ENCODE data around the gene MAL. TPM values are rescaled to one million over a fixed set of nuclear protein-coding genes. Genes with fewer than 3 reads are reported as not detected.

Gene MAL
- total RNA-seq, 1 donor from 2014 or later: not detected

GRCh38 chr2:95029898-95030341, 4.4 kb downstream of the MAL start:
- Mint-ChIP-seq H3K4me1 (ENCODE audit: low read depth) (peaks cover 11% of the 10 kb centered on the region), H3K4me3 (ENCODE audit: unreplicated experiment) (no peak overlapping the region), H3K27ac (ENCODE audit: unreplicated experiment) (no peak overlapping the region), H3K9me3 (ENCODE audit: low read depth) (no peaks in the 10 kb centered on the region), H3K36me3 (ENCODE audit: low read depth) (no peaks in the 10 kb centered on the region), H3K27me3 (ENCODE audit: low read depth) (peaks cover 47% of the 10 kb centered on the region)
- TF ChIP-seq CTCF (IDR thresholded peaks at IDR 0.05): no peak
- DNase-seq (ENCODE audit: low spot score): peak; percentile 62

- Mint-ChIP-seq H3K9me3 (ENCODE audit: low read depth) (no peaks in the 10 kb centered on the region), H3K27ac (ENCODE audit: unreplicated experiment) (no peak overlapping the region), H3K27me3 (ENCODE audit: low read depth) (peaks cover 49% of the 10 kb centered on the region), H3K4me1 (ENCODE audit: low read depth) (peaks cover 11% of the 10 kb centered on the region), H3K36me3 (ENCODE audit: low read depth) (no peaks in the 10 kb centered on the region), H3K4me3 (ENCODE audit: unreplicated experiment) (no peak overlapping the region)
- no peak for TF ChIP-seq CTCF (IDR thresholded peaks at IDR 0.05)
- peak; percentile 65 for DNase-seq (ENCODE audit: low spot score)
Observed at GRCh38 chr2:95030496-95030895, 5.0 kb downstream of the MAL start.

- Mint-ChIP-seq H3K4me1 (ENCODE audit: low read depth) (peaks cover 5% of the 10 kb centered on the region), H3K9me3 (ENCODE audit: low read depth) (no peaks in the 10 kb centered on the region), H3K27me3 (ENCODE audit: low read depth) (peaks cover 44% of the 10 kb centered on the region), H3K27ac (ENCODE audit: unreplicated experiment) (no peak overlapping the region), H3K36me3 (ENCODE audit: low read depth) (no peaks in the 10 kb centered on the region), H3K4me3 (ENCODE audit: unreplicated experiment) (no peak overlapping the region)
- no peak for TF ChIP-seq CTCF (IDR thresholded peaks at IDR 0.05)
- DNase-seq (ENCODE audit: low spot score): no peak
Observed at GRCh38 chr2:95031076-95031725, 5.7 kb downstream of the MAL start.

GRCh38 chr2:95031726-95032116, 6.2 kb downstream of the MAL start:
- Mint-ChIP-seq H3K4me1 (ENCODE audit: low read depth) (peaks cover 2% of the 10 kb centered on the region), H3K4me3 (ENCODE audit: unreplicated experiment) (no peak overlapping the region), H3K36me3 (ENCODE audit: low read depth) (no peaks in the 10 kb centered on the region), H3K27ac (ENCODE audit: unreplicated experiment) (no peak overlapping the region), H3K27me3 (ENCODE audit: low read depth) (peaks cover 39% of the 10 kb centered on the region), H3K9me3 (ENCODE audit: low read depth) (no peaks in the 10 kb centered on the region)
- no peak for DNase-seq (ENCODE audit: low spot score)
- no peak for TF ChIP-seq CTCF (IDR thresholded peaks at IDR 0.05)

- Mint-ChIP-seq H3K4me1 (ENCODE audit: low read depth) (no peaks in the 10 kb centered on the region), H3K36me3 (ENCODE audit: low read depth) (no peaks in the 10 kb centered on the region), H3K9me3 (ENCODE audit: low read depth) (no peaks in the 10 kb centered on the region), H3K27me3 (ENCODE audit: low read depth) (peaks cover 33% of the 10 kb centered on the region), H3K4me3 (ENCODE audit: unreplicated experiment) (no peak overlapping the region), H3K27ac (ENCODE audit: unreplicated experiment) (no peak overlapping the region)
- peak; percentile 60 for DNase-seq (ENCODE audit: low spot score)
- TF ChIP-seq CTCF (IDR thresholded peaks at IDR 0.05): no peak
Observed at GRCh38 chr2:95032341-95032740, 6.8 kb downstream of the MAL start.

All from chondrocyte (in vitro differentiated cells).